Measurements from ENCODE around the gene STK11IP.

STK11IP gene, protein sequence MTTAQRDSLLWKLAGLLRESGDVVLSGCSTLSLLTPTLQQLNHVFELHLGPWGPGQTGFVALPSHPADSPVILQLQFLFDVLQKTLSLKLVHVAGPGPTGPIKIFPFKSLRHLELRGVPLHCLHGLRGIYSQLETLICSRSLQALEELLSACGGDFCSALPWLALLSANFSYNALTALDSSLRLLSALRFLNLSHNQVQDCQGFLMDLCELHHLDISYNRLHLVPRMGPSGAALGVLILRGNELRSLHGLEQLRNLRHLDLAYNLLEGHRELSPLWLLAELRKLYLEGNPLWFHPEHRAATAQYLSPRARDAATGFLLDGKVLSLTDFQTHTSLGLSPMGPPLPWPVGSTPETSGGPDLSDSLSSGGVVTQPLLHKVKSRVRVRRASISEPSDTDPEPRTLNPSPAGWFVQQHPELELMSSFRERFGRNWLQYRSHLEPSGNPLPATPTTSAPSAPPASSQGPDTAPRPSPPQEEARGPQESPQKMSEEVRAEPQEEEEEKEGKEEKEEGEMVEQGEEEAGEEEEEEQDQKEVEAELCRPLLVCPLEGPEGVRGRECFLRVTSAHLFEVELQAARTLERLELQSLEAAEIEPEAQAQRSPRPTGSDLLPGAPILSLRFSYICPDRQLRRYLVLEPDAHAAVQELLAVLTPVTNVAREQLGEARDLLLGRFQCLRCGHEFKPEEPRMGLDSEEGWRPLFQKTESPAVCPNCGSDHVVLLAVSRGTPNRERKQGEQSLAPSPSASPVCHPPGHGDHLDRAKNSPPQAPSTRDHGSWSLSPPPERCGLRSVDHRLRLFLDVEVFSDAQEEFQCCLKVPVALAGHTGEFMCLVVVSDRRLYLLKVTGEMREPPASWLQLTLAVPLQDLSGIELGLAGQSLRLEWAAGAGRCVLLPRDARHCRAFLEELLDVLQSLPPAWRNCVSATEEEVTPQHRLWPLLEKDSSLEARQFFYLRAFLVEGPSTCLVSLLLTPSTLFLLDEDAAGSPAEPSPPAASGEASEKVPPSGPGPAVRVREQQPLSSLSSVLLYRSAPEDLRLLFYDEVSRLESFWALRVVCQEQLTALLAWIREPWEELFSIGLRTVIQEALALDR

GRCh38 chr2:219597552-219598307 lies at the start of gene STK11IP:
STK11IP (plus strand) TSS chr2:219597857; CDS start chr2:219598120, 263 bp downstream.
- H3K9me3 Mint-ChIP-seq = no peaks in the 10 kb centered on the region
- H3K4me1 Mint-ChIP-seq = peaks cover 43% of the 10 kb centered on the region
- H3K27ac Mint-ChIP-seq = peak within 1 kb of the TSS; percentile 99
- H3K4me3 Mint-ChIP-seq = peak within 1 kb of the TSS; percentile 98
- peaks cover 15% of the 10 kb centered on the region for H3K27me3 Mint-ChIP-seq (ENCODE audit: low read depth, poor library complexity)
- TF ChIP-seq CTCF (IDR thresholded peaks at IDR 0.05) = no peak
- DNase-seq = peak; percentile 95
- H3K36me3 Mint-ChIP-seq (ENCODE audit: low read depth) = peaks cover 4% of the 10 kb centered on the region

DNA sequence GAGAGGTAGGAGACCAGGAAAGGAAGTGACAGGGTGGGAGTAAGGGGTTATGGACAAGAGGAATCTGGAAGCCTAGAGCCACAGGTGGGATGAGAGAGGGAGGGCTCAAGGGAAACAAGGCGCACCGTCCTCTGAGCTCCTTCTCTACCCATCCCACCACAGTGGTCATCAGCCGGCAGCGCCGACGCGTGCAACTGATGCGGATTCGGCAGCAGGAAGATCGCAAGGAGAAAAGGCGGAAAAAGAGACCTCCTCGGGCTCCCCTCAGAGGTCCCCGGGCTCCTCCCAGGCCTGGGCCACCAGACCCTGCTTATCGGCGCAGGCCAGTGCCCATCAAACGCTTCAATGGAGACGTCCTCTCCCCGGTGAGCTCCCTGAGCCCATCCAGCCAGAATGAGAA lies 48.7 kb upstream of the STK11IP start:
- H3K27ac Mint-ChIP-seq = no peak overlapping the region
- no peak for DNase-seq
- H3K4me1 Mint-ChIP-seq = peaks cover 22% of the 10 kb centered on the region
- peaks cover 83% of the 10 kb centered on the region for H3K27me3 Mint-ChIP-seq (ENCODE audit: low read depth, poor library complexity)
- TF ChIP-seq CTCF (IDR thresholded peaks at IDR 0.05) = no peak
- H3K36me3 Mint-ChIP-seq (ENCODE audit: low read depth) = peaks cover 3% of the 10 kb centered on the region
- no peaks in the 10 kb centered on the region for H3K9me3 Mint-ChIP-seq
- H3K4me3 Mint-ChIP-seq = no peak overlapping the region

DNA sequence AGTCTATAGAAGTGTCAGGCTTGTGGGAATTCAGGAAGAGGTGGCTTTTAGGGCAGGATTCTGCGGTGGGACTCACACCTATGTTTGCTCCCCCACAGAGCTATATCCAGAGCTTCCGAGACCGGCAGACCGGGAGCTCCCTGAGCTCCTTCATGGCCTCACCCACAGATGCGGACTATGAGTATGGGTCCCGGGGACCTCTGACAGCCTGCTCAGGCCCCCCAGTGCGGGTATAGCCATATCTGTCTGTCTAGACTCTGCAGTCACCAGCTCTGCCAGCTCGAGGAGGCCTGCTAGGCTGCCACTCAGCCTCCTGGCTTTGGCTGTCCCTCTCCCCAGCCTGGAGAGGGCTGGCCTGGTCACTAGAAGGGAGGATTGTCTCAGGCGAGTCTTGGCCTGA lies 48.0 kb upstream of the STK11IP start:
- no peaks in the 10 kb centered on the region for H3K9me3 Mint-ChIP-seq
- no peak overlapping the region for H3K4me3 Mint-ChIP-seq
- DNase-seq = no peak
- peaks cover 15% of the 10 kb centered on the region for H3K4me1 Mint-ChIP-seq
- peaks cover 6% of the 10 kb centered on the region for H3K36me3 Mint-ChIP-seq (ENCODE audit: low read depth)
- no peak for TF ChIP-seq CTCF (IDR thresholded peaks at IDR 0.05)
- H3K27me3 Mint-ChIP-seq (ENCODE audit: low read depth, poor library complexity) = peaks cover 79% of the 10 kb centered on the region
- H3K27ac Mint-ChIP-seq = no peak overlapping the region

DNA sequence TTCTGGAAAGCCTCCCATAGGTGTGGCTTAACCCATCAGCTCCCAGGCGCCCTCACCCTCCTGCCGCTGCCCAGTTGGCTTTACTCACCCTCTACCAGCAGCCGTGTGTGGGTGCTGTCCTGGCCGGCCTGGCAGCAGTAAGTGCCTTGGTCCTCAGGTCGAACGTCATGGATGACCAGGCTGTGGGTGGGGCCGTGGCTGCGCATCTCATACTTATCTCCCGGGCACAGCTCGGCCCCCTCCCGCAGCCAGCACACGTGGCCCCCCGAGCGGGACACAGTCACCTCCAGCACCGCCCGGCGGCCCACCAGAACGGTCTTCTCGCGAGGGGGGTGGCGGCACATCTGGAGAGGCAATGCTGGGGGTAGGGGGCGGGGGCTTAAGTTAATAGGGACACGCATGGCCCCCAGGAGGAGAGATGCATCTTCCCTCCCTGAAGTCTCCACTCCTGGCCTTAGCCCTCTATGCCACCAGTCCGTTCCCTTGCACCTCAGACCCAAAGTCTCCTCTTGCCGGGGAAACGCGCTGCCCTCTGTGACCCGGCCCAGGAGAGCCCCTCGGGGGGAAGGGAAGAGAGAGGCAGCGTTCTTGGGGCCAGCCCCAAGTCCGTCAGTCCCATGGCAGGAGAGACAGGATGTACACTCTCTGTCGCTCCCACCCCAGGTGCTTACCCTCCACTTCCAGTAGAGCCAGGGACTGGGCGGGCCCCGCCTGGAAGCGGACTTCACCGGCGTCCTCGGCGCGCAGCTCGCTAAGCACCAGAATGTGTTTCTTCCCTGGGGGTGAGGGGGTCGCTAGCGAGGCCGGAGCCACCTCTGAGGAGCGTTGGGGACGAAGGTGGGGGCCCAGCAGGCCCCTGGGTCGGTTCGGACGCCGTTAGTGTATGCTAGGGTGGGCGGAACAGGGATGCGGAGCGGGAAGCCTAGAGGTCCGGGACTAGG lies 45.9 kb upstream of the STK11IP start:
- peaks cover 58% of the 10 kb centered on the region for H3K27me3 Mint-ChIP-seq (ENCODE audit: low read depth, poor library complexity)
- TF ChIP-seq CTCF (IDR thresholded peaks at IDR 0.05) = no peak
- peaks cover 11% of the 10 kb centered on the region for H3K4me1 Mint-ChIP-seq
- peak overlapping the region; percentile 85 for H3K4me3 Mint-ChIP-seq
- H3K36me3 Mint-ChIP-seq (ENCODE audit: low read depth) = peaks cover 18% of the 10 kb centered on the region
- no peak overlapping the region for H3K27ac Mint-ChIP-seq
- H3K9me3 Mint-ChIP-seq = no peaks in the 10 kb centered on the region
- peak; percentile 51 for DNase-seq
